GM12891 (cell line): ENCODE measurements around the gene FHDC1.

Experiments
- PAX5 ChIP-seq: IDR thresholded peaks from 2 replicates; pipeline ENCODE4 v1.6.1; 2011; ENCODE audit warnings: low read length, moderate library complexity, mild to moderate bottlenecking; ENCODE audit not compliant: insufficient read depth, severe bottlenecking
- POLR2A ChIP-seq: IDR thresholded peaks from 2 replicates; pipeline ENCODE4 v1.6.1; 2011; ENCODE audit warnings: low read depth, low read length, control low read depth
- POLR2AphosphoS5 ChIP-seq: IDR thresholded peaks from 2 replicates; pipeline ENCODE4 v1.6.1; 2011; ENCODE audit warnings: low read depth, low read length, control low read depth
- SPI1 ChIP-seq: IDR thresholded peaks from 2 replicates; pipeline ENCODE4 v1.6.1; 2011; ENCODE audit warnings: low read depth, low read length, control low read depth
- TAF1 ChIP-seq: IDR thresholded peaks from 2 replicates; pipeline ENCODE4 v1.6.1; 2011; ENCODE audit warnings: low read depth, low read length, control low read depth

DNA sequence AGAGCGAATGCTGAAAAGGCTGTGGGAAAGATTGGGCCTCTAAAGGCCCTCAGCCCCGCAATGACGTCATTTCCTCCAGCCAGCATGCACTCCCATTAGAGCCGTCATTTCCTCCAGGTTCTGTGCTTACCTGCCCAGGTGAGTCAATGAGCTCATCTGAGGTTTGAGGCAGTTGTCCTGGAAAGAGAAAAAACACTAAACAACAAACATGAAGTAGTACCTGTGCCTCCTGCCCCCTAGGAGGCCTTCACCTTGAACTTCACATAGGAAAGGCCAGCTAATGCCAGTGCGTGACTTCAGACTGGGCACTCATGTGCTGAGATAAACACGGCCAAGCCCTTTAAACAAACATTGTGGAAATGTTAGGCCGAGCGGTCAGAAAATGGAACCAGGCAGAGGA, 55.9 kb downstream of the FHDC1 start:
- no peak for TF ChIP-seq POLR2A
- no peak for TF ChIP-seq POLR2AphosphoS5
- no peak for TF ChIP-seq TAF1
- no peak for TF ChIP-seq PAX5
- TF ChIP-seq SPI1: no peak
